Thoracic aorta (tissue), 2 donors: ENCODE measurements around the gene ARID3C. TPM values are rescaled to one million over a fixed set of nuclear protein-coding genes. Genes with fewer than 3 reads are reported as not detected.
A peak's percentile ranks its signal among the peaks of the same experiment; 100 is the strongest.

Experiments
- ATAC-seq: fragments of 150-250 bp; one replicate; pipeline ENCODE4 v1.8.0; 2017; ENCODE audit warnings: low read depth; ENCODE audit not compliant: insufficient number of reproducible peaks, low FRiP score
- DNase-seq: peaks from one replicate; pipeline ENCODE4 v3.0.0-alpha.2; 2020; ENCODE audit warnings: low spot score
- H3K27ac ChIP-seq, 2 donors: fragments of 200-600 bp; sonication (generic); 1 replicate in 1 of 2; 2 replicates in 1 of 2; pipeline ENCODE4 v1.5.1; 2016; ENCODE audit warnings: mild to moderate bottlenecking in 2 of 2, moderate library complexity in 2 of 2
- H3K27me3 ChIP-seq: fragments of 200-600 bp; sonication (generic); replicated peaks from 2 replicates; pipeline ENCODE4 v1.6.0; 2016; ENCODE audit warnings: mild to moderate bottlenecking; ENCODE audit not compliant: insufficient read depth
- H3K36me3 ChIP-seq: fragments of 200-600 bp; sonication (generic); one replicate; pipeline ENCODE4 v1.5.1; 2016
- H3K4me1 ChIP-seq, 2 donors: fragments of 200-600 bp; sonication (generic); 1 replicate in 1 of 2; 2 replicates in 1 of 2; pipeline versions ENCODE4 v1.5.1 to v1.6.0; 2016; ENCODE audit warnings: low read depth in 2 of 2, mild to moderate bottlenecking in 1 of 2; ENCODE audit not compliant: control insufficient read depth in 1 of 2
- H3K4me3 ChIP-seq: fragments of 200-600 bp; sonication (generic); 2 replicates; pipeline ENCODE4 v1.5.1; 2016; ENCODE audit warnings: mild to moderate bottlenecking
- H3K9me3 ChIP-seq: fragments of 200-600 bp; sonication (generic); 2 replicates; pipeline ENCODE4 v1.5.1; 2016
- total RNA-seq, 2 donors: library from RNA; depleted of rRNA; stranded (reverse); fragments of >200 nt; gene quantifications; one replicate each; pipeline versions ENCODE4 v1.1.0 to v1.2.3, GENCODE V29; 2016
- TF ChIP-seq, protein P1 (sequence below): fragments of 200-600 bp; sonication (generic); IDR thresholded peaks from one replicate; pipeline ENCODE4 v1.5.1; 2019; ENCODE audit warnings: antibody characterized with exemption

ARID3C gene
- total RNA-seq, 2 donors from 2014 or later: not detected

DNA sequence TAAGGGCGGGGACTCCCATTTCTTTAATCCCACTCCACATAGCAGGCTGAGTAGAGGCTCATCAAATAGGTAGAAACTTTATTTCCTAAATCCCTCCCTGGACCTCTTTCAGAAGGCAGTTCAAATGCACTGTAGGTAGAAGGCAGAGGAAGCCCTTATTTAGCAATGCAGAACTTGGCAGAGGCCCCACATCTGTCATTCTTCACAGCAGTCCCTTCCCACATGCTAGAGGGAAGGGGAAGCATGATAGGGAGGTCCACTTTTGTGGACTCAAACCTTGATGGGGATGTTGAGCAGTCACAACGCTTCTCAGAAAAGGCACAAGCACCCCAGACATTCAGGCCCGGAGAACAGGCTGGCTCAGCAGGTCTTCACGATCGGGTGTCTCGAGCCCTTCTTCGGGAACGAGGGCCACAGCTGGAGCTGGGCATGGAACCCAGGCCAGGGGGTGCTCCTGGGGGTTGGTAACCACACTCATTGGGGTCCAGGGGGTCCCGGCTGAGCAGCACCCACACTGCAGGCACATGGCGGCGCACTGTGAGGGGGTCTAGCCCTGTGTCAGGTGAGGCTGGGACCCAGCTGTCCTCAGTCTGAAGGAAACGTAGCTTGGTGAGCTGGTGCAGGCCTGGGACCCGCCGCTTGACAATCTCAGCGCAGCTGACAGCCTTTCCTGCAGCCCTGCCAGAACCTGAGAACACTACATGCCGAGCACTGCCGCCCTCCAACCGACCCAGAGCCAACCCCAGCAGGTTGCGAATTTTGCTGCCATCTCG is 18.2 kb downstream of the ARID3C start:
- Histone ChIP-seq H3K36me3 (peaks cover 18% of the 10 kb centered on the region), H3K4me3 (peak overlapping the region; percentile 85), H3K9me3 (no peaks in the 10 kb centered on the region), H3K27ac (no peak overlapping the region), H3K27me3 (no peaks in the 10 kb centered on the region), H3K4me1 (peaks cover 4 to 23% of the 10 kb centered on the region in 2 donors)
- DNase-seq (no peak), ATAC-seq (no peak)
- TF ChIP-seq, protein P1, sequence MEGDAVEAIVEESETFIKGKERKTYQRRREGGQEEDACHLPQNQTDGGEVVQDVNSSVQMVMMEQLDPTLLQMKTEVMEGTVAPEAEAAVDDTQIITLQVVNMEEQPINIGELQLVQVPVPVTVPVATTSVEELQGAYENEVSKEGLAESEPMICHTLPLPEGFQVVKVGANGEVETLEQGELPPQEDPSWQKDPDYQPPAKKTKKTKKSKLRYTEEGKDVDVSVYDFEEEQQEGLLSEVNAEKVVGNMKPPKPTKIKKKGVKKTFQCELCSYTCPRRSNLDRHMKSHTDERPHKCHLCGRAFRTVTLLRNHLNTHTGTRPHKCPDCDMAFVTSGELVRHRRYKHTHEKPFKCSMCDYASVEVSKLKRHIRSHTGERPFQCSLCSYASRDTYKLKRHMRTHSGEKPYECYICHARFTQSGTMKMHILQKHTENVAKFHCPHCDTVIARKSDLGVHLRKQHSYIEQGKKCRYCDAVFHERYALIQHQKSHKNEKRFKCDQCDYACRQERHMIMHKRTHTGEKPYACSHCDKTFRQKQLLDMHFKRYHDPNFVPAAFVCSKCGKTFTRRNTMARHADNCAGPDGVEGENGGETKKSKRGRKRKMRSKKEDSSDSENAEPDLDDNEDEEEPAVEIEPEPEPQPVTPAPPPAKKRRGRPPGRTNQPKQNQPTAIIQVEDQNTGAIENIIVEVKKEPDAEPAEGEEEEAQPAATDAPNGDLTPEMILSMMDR: no peak

DNA sequence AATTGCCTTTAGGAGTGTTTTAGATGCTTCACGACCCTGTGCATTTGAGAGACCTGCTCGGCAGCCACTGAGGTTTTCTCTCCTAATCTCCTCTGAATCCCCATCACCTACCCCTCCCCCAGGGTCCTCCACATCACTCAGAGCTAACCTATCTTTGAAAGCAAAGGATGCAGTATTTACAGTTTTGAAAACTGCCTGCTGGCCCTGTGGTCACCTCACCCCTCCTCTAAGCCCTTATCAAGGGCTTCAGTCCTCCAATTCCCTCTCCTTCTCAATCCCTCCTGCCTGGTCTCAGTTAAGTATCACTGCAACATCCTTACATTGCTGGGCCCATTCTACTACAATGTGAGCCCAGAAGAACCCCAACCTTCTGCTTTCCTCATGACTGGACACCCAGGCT is 21.5 kb downstream of the ARID3C start:
- Histone ChIP-seq H3K4me3 (no peak overlapping the region), H3K36me3 (no peaks in the 10 kb centered on the region), H3K9me3 (no peaks in the 10 kb centered on the region), H3K4me1 (peaks cover 0 to 19% of the 10 kb centered on the region in 2 donors), H3K27ac (no peak overlapping the region), H3K27me3 (no peaks in the 10 kb centered on the region)
- no peak for DNase-seq
- TF ChIP-seq, protein P1: no peak
- ATAC-seq: no peak

DNA sequence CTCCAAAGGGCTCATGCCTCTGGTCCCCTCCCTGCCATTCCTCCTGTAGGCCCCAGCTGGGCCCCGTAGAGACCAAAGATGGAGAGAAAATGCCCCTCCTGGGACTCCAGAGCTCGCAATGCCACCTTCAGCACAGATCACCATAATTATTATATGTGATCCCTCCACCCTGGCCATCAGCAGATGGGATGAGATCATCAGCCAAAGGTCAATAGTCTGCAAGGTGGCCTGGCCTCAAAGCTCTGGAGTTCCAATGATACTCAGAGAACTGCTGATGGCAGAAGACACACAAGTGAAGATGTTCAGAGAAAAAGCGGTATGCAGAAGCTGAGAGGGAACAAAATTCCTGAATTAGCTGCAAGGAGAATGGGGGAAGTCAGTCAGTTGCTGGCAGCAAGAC is 22.0 kb downstream of the ARID3C start:
- Histone ChIP-seq H3K27ac (no peak overlapping the region), H3K36me3 (no peaks in the 10 kb centered on the region), H3K27me3 (no peaks in the 10 kb centered on the region), H3K4me3 (no peak overlapping the region), H3K4me1 (peaks cover 0 to 15% of the 10 kb centered on the region in 2 donors), H3K9me3 (no peaks in the 10 kb centered on the region)
- DNase-seq (no peak), ATAC-seq (no peak)
- TF ChIP-seq, protein P1: no peak

DNA sequence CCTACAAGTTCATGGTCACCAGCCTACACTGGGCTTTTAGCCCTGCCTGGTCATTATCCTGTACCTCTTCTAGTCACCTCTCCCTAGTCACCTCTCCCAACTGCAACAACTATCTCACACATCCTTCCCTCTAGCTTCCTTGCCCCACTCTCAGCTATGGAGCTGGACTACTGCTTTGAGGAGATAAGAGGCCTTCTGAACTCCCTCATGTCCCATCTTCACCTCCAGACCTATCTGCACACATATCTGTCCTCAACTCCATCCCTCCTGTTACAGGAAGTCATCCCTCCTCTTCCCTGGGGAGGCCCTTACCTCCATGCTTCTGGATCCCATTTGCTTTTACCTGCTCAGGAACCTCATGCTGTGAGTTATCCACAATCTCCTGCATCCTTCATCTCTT is 22.7 kb downstream of the ARID3C start:
- Histone ChIP-seq H3K9me3 (no peaks in the 10 kb centered on the region), H3K4me1 (peaks cover 0 to 9% of the 10 kb centered on the region in 2 donors), H3K4me3 (no peak overlapping the region), H3K27me3 (no peaks in the 10 kb centered on the region), H3K36me3 (no peaks in the 10 kb centered on the region), H3K27ac (no peak overlapping the region)
- no peak for ATAC-seq
- no peak for DNase-seq
- TF ChIP-seq, protein P1: no peak

DNA sequence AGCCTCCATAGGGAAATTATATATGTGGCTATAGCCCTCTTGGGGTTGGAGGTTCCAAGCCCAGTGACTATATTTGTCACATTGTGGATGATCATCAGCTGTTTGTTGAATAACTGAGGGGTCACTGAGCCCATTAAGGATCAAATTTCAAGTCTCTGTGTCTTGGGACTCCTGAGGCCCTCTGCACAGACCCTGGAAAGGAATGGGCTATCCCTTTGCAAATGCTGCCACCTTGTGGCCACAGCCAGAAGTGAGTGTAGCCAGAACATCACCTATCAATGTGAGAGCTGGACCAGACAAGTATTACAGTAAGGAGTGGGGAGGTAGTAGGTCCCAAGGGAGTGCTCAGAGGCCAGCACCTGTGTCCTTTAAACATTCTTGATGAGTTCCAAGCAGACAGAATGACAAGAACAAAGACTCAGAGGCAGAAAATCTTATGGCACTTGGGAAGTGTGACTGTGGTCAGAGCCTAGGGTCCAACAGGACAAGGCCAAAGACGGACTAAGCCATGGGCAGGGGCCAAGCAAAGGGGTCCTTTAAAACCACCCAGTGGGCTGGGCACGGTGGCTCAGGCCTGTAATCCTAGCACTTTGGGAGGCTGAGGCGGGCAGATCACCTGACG is 25.1 kb downstream of the ARID3C start:
- DNase-seq: peak; percentile 49
- peak; percentile 81 for ATAC-seq
- H3K36me3 ChIP-seq: no peaks in the 10 kb centered on the region

More for the DNA sequence above, 25.1 kb downstream of the ARID3C start:
- TF ChIP-seq, protein P1: peak; percentile 91
- Histone ChIP-seq H3K27ac (no peak overlapping the region), H3K9me3 (no peaks in the 10 kb centered on the region), H3K4me3 (no peak overlapping the region), H3K27me3 (no peaks in the 10 kb centered on the region), H3K4me1 (no peaks in the 10 kb centered on the region)
